ENCODE data around the gene VPS8.

The VPS8 gene

DNA sequence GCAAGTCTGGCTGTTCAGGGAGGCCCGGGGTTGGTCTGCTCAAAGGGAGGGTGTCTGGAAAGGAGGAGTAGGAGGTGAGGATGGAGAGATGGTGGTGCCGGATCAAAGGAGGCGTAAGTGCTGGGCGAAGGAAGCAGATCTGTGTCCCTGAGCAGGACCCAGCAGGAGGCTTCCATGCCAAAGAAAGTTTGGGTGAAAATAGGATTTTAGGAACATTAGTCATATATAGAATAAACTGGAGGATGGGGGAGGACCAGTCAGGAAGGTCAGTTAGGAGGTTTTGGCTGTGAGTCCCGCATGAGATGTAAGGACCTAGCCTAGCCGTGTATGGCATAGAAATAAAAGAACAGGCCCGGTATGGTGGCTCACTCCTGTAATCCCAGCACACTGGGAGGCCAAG, 28.6 kb upstream of the VPS8 start:
- DNase-seq: no peak

DNA sequence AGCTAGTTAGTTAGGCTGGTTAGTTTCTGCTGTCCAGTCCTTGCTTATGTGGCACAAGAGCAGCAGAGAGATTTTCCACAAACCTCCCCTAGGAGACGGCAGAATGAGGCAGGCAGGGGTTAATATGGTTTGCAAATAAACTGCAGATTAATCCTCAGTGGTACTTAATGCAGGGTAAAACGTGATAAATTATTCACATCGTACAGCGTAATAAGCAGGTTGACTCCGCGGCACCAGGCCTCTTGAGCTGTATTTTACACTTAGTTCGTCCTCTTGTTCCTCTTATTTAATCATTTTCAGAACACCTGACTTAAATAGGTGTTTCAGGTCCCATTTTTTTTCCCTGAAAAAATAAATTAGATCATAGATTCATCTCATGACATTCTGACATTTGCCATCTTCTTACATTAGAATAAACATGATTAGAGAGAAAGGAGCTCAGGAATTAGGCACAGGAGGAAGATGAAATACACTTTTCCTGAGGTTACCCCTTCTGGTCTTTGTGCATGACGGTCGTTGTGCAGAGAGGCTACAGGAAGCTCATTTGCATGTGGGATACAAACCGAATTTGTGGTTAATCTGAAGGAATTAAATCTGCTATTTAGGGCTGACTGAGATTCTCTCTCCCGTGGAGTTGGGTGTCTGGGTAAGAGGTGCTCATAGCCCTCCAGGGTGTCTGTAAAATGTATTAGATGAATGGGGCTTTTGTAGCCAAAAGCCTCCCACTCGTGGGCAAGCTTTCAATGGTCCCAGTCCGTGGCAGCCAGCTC, 27.1 kb upstream of the VPS8 start:
- no peak for DNase-seq

- DNase-seq: no peak
Measured at GRCh38 chr3:184785890-184786279, 26.1 kb upstream of the VPS8 start.

GRCh38 chr3:184786280-184786941, 25.6 kb upstream of the VPS8 start:
- no peak for DNase-seq

- DNase-seq: no peak
Measured at GRCh38 chr3:184788751-184789150, 23.2 kb upstream of the VPS8 start.

- no peak for DNase-seq
Measured at GRCh38 chr3:184789314-184789998, 22.5 kb upstream of the VPS8 start.

DNA sequence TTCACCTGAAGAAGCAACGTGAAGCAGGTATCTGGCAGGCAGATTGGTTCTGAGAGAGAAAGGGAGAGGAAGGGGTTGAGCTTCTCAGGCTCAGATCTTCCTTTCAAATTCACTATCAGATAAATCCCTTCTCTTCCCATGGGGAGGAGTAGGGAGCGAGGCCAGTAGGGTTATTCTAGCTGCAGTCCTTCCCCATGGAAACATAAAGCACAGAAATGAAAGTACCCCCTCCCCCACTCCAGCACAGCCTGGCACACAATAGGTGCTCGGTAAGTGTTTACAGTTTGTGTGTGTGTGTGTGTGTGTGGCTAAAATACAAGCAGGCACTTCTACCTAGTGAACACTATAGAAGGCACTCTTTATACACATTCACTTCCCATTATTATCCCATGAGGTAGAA, 20.8 kb upstream of the VPS8 start:
- no peak for DNase-seq

DNA sequence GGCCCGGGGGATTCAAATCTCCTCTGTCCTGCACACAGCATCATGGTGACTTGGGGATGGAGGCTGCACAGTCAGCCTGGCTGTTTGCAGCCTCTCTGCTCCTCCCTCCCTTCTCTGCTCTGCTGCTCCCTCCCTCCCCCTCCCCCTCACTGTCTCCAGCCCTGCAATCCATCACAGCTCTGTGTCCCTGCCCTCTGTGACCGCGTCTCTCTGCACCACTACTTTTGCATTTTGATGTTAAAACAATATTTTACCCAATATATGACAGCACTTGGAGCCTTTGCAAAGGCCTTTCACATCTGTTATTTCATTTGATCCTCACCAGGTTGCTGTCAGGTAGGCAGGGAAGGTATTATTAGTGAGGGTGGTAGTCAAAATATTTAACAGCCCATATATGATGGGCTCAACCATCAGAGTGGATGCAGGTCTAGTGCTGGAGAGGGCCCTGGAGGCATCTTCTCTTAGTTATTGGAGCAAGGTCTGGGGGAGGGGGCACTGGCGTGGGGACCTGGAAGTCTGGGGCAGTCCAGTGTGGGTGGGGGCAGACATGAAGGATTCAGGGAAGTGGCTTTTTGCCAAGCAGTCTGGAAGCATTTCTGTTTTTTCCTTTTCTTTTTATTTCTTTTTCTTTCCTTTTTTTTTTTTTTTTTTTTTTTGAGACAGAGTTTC, 16.3 kb upstream of the VPS8 start:
- no peak for DNase-seq

DNA sequence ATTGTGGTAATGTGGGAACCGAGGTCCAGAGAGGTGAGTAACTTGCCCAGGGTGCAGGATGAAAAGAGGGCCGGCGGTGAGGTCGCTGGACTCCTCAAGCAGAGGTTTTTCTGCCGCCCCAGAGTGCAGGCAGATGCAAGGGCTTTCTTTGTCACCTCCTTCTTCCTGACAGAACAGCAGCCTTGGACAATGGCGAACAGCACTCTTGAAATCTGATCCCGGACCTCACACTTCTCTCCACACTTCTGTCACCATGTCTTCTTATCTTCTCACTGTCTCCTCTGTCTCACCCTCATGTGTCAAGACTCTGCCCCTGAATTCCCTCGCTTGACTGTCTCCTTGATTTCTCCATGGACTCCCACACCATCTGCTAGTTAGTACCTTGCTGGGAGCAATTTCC, 15.4 kb upstream of the VPS8 start:
- no peak for DNase-seq

DNA sequence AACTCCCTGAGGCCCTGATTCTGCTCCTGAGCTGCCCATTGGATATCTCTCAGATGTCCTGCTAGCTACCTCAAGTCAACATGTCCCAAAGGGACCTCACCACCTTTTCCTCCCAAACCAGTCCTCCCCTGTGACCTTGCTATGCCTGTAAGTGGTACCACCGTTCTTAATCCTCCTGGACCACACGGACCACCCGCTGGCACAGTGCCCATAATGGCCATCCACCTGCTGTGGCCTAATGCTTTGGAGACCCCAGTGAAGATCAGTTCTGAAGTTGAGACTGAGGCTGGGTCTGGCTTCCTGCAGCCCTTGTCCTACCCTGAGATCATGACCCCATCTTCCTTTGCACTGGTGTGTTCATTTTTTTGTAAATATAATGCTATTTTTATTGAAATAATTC, 15.0 kb upstream of the VPS8 start:
- no peak for DNase-seq

GRCh38 chr3:184798120-184798519, 13.8 kb upstream of the VPS8 start:
- DNase-seq: no peak

- DNase-seq: no peak
Measured at GRCh38 chr3:184800349-184800930, 11.5 kb upstream of the VPS8 start.

DNA sequence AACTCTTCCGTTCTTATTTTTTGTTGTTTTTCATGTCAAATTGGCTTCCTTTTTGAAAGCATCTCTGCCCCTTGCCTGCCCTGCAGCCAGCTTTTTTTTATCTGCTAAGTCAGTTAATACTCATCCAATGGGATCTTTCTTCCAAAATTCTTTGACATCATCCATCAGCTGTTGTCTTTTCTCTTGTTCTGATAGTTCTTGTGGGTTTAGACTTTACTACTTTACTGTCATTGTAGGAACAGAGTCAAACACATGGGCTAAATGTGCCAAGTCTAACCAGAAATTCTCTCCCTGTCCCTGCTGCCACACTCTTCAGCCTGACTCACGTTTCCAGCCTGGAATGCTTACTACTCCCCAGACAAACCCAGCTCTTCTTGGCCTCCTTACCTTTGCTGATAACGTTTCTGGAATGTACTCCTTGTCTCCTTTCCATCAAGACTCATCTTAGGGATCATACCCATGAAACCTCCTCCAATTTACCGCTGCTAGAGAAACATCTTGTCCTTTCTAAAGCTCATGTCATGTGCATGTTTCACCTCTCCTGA, 10.7 kb upstream of the VPS8 start:
- DNase-seq: no peak

DNA sequence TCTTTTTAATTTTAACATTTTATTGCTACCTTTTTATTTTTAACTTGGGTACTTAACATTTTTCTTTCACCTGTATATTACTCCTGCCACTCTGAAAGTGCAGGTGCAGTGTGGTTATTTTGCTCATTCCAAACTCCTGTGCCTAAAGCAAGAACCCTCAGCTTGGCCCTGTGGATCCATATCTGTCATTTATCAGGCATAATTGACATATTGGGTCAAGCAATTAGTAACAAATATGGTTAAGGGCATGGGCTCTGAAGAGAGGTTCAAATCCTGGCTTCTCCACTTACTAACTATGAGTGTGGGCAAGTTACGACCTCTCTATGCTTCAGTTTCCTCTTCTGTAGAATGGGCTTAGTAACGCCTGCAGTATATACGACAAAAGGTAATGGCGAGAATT, 9.8 kb upstream of the VPS8 start:
- no peak for DNase-seq

- DNase-seq: no peak
Measured at GRCh38 chr3:184804801-184805200, 7.2 kb upstream of the VPS8 start.

DNA sequence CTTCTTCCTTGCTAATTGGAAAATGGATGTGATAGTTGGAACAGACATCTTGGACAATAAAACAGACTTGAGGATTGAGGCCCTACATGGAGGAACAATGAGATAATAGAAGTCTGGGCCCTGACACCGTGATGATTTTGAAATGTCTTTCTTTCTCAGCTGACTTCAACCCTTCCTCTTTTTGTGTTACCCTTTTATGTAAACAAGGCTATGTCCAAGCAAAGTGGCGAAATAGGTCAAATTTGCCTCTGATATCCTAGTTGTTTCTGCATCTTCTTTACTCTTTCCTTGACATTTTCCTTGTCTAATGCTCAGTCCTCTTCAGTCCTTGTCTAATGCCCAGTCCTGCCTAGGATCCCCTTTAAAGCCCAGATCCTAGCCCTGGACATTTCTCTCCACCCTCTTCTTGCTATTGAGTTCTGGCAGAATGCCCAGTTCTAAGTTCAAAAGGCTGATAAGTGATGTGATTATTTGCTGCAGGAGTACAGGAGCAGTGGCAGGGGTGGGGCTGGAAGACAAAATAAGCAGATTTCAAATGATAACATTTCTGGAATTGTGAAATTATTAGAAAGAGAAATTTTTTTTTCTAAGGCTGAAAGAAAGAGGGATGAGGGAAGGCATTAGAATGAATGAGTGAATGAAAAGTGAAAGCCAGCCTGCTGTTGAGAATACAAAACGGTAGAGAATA, 6.5 kb upstream of the VPS8 start:
- DNase-seq: no peak

DNA sequence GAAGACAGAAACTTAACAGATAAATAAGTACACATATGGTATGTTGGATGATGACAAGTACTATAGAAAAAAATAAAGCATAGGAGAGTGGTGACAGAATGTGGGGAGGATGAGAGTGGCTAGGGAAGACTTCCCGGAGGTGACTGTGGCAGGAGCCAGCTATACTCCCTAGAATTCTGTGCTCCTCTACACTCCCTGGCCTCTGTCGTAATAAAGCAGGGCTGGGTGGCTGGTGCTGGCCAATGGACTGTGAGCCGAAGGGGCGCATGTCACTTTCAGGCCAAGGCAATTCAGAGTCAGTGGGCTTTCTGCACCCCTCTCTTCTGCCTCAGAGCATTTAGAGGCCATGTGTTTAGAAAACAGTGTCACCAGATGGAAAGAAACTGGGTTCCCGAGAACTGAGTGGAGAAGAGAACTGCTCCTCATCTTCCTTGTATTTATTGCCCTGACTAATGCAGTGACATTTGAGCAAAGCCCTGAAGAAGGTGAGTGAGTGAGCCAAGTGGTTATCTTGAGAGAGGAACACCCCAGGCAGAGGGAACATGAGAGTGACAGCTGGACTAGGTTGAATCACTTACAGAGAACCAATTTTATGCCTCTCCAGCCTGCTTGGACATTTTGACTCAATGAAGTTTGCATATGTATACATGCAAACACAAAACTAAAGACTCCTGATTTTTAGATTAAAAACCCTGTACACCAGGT, 5.2 kb upstream of the VPS8 start:
- DNase-seq: no peak

- peak in 1 of 2 experiments; percentile 11 for DNase-seq
Measured at GRCh38 chr3:184807549-184807948, 4.4 kb upstream of the VPS8 start.

GRCh38 chr3:184808021-184808420, 3.9 kb upstream of the VPS8 start:
- no peak for DNase-seq

- DNase-seq: no peak
Measured at GRCh38 chr3:184810146-184810545, 1.8 kb upstream of the VPS8 start.

GRCh38 chr3:184811034-184811433, 932 bp upstream of the VPS8 start:
- no peak for DNase-seq

DNA sequence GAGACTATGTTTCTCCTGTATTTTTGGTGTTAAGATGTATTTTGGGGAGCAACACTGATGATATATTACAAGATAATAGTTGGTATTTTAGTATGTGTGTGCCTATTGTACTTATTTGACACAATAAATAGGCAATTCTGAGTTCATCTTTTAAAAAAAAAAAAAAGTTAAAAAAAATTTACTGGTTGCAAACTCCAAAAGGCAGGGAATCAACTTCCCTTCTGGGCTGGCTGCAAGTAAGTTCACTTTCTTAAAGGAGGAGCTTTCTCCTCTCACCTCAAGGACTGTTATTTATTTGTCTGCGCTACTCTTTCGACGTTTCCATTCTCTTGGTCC, 335 bp upstream of the VPS8 start:
- DNase-seq: no peak

All from NCI-H446 (cell line).